Activated CD8-positive, alpha-beta T cell treated with anti-CD3 and anti-CD28 coated beads, Interleukin-2, amount 10 ng/mL, durations not matched to agents 7 days and 5 days (primary cell): ENCODE results near the gene ARHGDIG. TPM values are rescaled to one million over a fixed set of nuclear protein-coding genes. Genes with fewer than 3 reads are reported as not detected.

Experiments
- ATAC-seq: fragments of 150-1000 bp; cut with Tn5 transposase; one replicate; pipeline ENCODE4 v1.10.0; 2021; ENCODE audit warnings: moderate library complexity
- CTCF ChIA-PET: fragments of 350-600 bp; sonication (Branson Sonifier 250); formaldehyde crosslinking; loops from one replicate; lab custom pipeline; 2021; ENCODE audit warnings: antibody characterized with exemption; lab: Charles Lee
- POLR2A ChIA-PET: fragments of 350-600 bp; sonication (Branson Sonifier 250); formaldehyde crosslinking; loops from one replicate; lab custom pipeline; 2021; ENCODE audit warnings: antibody characterized with exemption; lab: Charles Lee
- DNase-seq: peaks from one replicate; pipeline ENCODE4 v3.0.0-alpha.2; 2020
- H3K27ac Mint-ChIP-seq: one replicate; pipeline ENCODE4 v1.8.0; 2021; ENCODE audit warnings: mild to moderate bottlenecking, mixed read lengths
- H3K27me3 Mint-ChIP-seq: one replicate; pipeline ENCODE4 v1.8.0; 2021; ENCODE audit warnings: low read depth, mixed read lengths
- H3K36me3 Mint-ChIP-seq: one replicate; pipeline ENCODE4 v1.8.0; 2021; ENCODE audit warnings: low read depth, mixed read lengths
- H3K4me1 Mint-ChIP-seq: one replicate; pipeline ENCODE4 v1.8.0; 2021; ENCODE audit warnings: low read depth, mixed read lengths
- H3K4me3 Mint-ChIP-seq: one replicate; pipeline ENCODE4 v1.8.0; 2021; ENCODE audit warnings: mild to moderate bottlenecking, mixed read lengths
- H3K9me3 Mint-ChIP-seq: one replicate; pipeline ENCODE4 v1.8.0; 2022; ENCODE audit warnings: mixed read lengths; ENCODE audit not compliant: insufficient read depth
- total RNA-seq, 2 experiments: library from RNA; stranded (reverse); gene quantifications; one replicate each; pipeline ENCODE4 v1.2.3, GENCODE V29; 2021

Gene ARHGDIG
- total RNA-seq, 2 experiments from 2014 or later: not detected

GRCh38 chr16:284204-285120 is 4.1 kb downstream of the ARHGDIG start:
- Mint-ChIP-seq H3K9me3 (no peaks in the 10 kb centered on the region), H3K4me3 (no peak overlapping the region), H3K27ac (no peak overlapping the region), H3K4me1 (no peaks in the 10 kb centered on the region), H3K36me3 (peaks cover 7% of the 10 kb centered on the region), H3K27me3 (no peaks in the 10 kb centered on the region)
- CTCF ChIA-PET: no interaction called here
- POLR2A ChIA-PET: no interaction called here
- ATAC-seq: no peak
- no peak for DNase-seq

DNA sequence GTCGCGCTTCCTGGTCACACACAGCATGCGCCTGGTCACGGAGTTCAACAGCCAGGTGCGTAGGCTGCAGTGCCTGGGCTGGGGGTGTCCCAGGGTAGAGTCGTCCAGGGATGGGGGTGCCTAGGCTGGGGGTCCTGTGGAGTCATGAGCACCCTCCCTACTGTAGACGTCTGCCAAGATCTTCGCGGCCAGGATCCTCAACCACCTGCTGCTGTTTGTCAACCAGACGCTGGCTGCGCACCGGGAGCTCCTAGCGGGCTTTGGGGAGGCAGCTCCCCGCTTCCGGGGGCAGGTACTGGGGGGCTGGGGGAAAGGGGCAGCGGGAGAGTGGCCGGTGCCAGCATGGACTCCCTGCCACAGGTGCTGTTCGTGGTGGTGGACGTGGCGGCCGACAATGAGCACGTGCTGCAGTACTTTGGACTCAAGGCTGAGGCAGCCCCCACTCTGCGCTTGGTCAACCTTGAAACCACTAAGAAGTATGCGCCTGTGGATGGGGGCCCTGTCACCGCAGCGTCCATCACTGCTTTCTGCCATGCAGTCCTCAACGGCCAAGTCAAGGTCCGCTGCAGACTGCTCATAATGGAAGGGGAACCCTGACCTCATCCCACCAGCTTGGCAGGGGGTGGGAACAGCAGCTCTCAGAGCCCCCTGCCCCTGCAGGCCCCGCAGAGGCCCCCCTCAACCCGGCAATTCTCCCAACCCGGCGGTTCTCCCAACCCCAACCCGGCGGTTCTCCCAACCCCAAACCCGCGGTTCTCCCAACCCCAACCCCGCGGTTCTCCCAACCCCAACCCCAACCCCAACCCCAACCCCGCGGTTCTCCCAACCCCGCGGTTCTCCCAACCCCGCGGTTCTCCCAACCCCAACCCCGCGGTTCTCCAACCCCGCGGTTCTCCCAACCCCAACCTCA is 5.0 kb downstream of the ARHGDIG start:
- DNase-seq (no peak), ATAC-seq (no peak)
- no peaks in the 10 kb centered on the region for H3K27me3 Mint-ChIP-seq
- H3K27ac Mint-ChIP-seq: no peak overlapping the region
- H3K4me3 Mint-ChIP-seq: no peak overlapping the region
- H3K36me3 Mint-ChIP-seq: peaks cover 7% of the 10 kb centered on the region
- H3K9me3 Mint-ChIP-seq: no peaks in the 10 kb centered on the region
- CTCF ChIA-PET: no interaction called here
- no peaks in the 10 kb centered on the region for H3K4me1 Mint-ChIP-seq
- POLR2A ChIA-PET: no interaction called here

- Mint-ChIP-seq H3K27ac (no peak overlapping the region), H3K36me3 (peaks cover 12% of the 10 kb centered on the region), H3K9me3 (no peaks in the 10 kb centered on the region), H3K4me3 (no peak overlapping the region), H3K27me3 (no peaks in the 10 kb centered on the region), H3K4me1 (no peaks in the 10 kb centered on the region)
- CTCF ChIA-PET: no interaction called here
- DNase-seq (no peak), ATAC-seq (no peak)
- POLR2A ChIA-PET: no interaction called here
Observed at GRCh38 chr16:286491-287297, 6.3 kb downstream of the ARHGDIG start.

DNA sequence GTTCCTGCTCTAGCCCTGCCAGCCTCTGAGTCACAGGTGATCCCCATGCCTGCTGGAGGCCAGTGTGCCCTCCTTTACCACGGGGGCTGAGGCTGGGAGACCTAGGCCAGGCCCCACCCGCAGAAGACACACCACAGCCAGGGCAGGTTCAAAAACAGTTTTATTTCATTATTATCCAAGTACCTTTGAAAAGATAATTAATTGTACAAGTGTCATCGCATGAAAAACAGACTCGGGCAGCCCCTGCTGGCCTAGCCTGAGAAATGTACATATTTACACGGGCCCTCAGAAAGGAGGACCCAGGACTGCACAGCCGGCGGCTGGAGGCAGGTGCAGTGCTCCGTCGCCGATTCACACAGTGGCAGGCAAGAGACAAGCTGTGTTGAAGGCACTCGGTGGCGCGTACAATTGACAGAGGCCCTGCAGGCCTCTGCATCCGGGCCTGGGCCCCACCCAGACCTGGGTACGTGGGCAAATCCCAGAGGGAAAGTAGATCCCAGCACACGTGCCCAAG is 7.0 kb downstream of the ARHGDIG start:
- H3K27ac Mint-ChIP-seq: no peak overlapping the region
- H3K4me3 Mint-ChIP-seq: no peak overlapping the region
- H3K27me3 Mint-ChIP-seq: no peaks in the 10 kb centered on the region
- H3K4me1 Mint-ChIP-seq: no peaks in the 10 kb centered on the region
- H3K36me3 Mint-ChIP-seq: peaks cover 13% of the 10 kb centered on the region
- ChIA-PET CTCF (no interaction called here), POLR2A (no interaction called here)
- DNase-seq: no peak
- H3K9me3 Mint-ChIP-seq: no peaks in the 10 kb centered on the region
- ATAC-seq: no peak

DNA sequence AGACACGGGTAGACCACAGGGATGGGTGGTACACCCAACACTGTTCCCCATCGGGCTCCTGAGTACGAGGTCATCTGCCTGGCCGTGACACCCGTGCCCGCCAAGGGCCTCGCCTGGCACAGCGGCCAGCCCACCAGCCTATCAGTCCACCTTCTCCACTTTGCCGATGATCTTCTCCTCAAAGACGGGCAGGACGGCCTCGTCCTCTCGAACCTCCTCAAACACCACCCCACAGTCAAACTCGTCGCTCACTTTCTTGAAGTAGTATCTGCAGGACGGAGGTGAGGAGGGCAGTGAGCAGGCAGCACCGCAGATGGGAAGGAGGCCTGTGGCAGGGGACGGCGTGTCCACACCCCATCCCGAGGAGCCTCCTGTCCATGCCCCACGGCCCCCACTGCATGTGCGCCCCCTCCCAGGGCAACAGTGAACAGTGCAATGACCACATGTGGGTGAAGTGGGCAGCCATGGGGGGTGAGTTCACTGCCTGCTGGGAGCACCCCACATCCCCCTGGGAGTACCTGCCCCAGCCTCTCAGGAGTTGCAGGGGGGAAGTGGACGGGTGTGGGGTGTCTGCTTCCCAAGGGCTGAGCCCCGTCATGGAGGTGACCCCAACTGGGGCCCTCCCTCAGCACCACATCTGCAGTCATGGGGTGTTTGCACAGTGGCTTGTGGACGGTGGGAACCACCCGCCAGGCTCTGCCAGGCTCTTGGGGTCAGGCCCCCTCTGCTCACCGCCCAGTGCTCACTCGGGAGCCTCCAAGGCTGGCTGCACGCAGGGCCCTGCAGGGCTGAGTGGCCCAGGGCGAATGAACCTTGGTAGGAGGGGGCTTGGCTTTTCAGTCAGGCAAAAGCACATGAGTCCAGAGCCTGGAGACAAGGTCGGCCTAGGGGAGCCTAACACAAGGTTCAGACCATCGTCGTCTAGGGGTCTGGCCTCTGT is 7.9 kb downstream of the ARHGDIG start:
- H3K4me1 Mint-ChIP-seq: no peaks in the 10 kb centered on the region
- no peaks in the 10 kb centered on the region for H3K9me3 Mint-ChIP-seq
- no peak overlapping the region for H3K27ac Mint-ChIP-seq
- DNase-seq (no peak), ATAC-seq (no peak)
- ChIA-PET CTCF (no interaction called here), POLR2A (no interaction called here)
- H3K4me3 Mint-ChIP-seq: no peak overlapping the region
- H3K27me3 Mint-ChIP-seq: no peaks in the 10 kb centered on the region
- H3K36me3 Mint-ChIP-seq: peaks cover 17% of the 10 kb centered on the region

DNA sequence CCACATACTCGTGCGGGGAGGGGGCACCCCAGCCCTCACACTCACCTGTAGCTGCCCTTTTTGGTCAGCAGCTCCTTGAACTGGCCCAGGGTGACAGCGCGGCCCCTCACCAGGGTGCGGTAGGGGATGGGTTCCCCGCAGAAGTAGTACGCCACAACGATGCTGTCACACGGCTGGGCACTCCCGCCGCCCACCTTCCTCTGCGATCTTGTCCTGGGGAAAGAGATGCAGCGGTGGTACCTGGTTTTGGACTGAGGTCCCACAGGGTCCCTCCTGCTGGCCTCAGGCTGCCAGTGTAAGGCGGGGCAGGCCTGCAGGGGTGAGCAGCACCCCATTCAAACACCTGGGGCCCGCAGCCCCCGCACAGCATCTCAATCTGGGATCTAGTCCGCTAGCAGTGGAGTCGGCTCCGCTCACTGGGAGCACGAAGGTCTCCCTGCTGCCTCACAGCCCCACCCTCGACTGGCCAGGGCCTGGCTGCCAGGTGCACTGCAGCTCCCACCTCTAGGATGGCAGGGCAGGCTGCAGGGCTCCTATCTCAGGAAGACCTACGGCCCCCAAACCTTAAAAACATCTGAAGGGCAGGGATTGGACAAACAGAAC is 9.1 kb downstream of the ARHGDIG start:
- peaks cover 17% of the 10 kb centered on the region for H3K36me3 Mint-ChIP-seq
- ChIA-PET POLR2A (no interaction called here), CTCF (no interaction called here)
- no peak overlapping the region for H3K27ac Mint-ChIP-seq
- no peaks in the 10 kb centered on the region for H3K4me1 Mint-ChIP-seq
- ATAC-seq: no peak
- no peaks in the 10 kb centered on the region for H3K27me3 Mint-ChIP-seq
- no peak for DNase-seq
- H3K9me3 Mint-ChIP-seq: no peaks in the 10 kb centered on the region
- no peak overlapping the region for H3K4me3 Mint-ChIP-seq

GRCh38 chr16:290015-290680 is 9.8 kb downstream of the ARHGDIG start:
- peaks cover 17% of the 10 kb centered on the region for H3K36me3 Mint-ChIP-seq
- H3K9me3 Mint-ChIP-seq: no peaks in the 10 kb centered on the region
- no peak for DNase-seq
- no peaks in the 10 kb centered on the region for H3K27me3 Mint-ChIP-seq
- ATAC-seq: no peak
- ChIA-PET POLR2A (no interaction called here), CTCF (no interaction called here)
- H3K4me3 Mint-ChIP-seq: no peak overlapping the region
- H3K27ac Mint-ChIP-seq: no peak overlapping the region
- no peaks in the 10 kb centered on the region for H3K4me1 Mint-ChIP-seq

- H3K36me3 Mint-ChIP-seq: peaks cover 17% of the 10 kb centered on the region
- no peak for ATAC-seq
- ChIA-PET CTCF (no interaction called here), POLR2A (no interaction called here)
- H3K4me1 Mint-ChIP-seq: no peaks in the 10 kb centered on the region
- no peaks in the 10 kb centered on the region for H3K9me3 Mint-ChIP-seq
- H3K27me3 Mint-ChIP-seq: no peaks in the 10 kb centered on the region
- no peak overlapping the region for H3K27ac Mint-ChIP-seq
- no peak for DNase-seq
- H3K4me3 Mint-ChIP-seq: no peak overlapping the region
Observed at GRCh38 chr16:290681-291405, 10.5 kb downstream of the ARHGDIG start.

- Mint-ChIP-seq H3K4me3 (no peak overlapping the region), H3K9me3 (no peaks in the 10 kb centered on the region), H3K27ac (no peak overlapping the region), H3K4me1 (no peaks in the 10 kb centered on the region), H3K27me3 (no peaks in the 10 kb centered on the region), H3K36me3 (peaks cover 14% of the 10 kb centered on the region)
- DNase-seq (no peak), ATAC-seq (no peak)
- ChIA-PET CTCF (no interaction called here), POLR2A (no interaction called here)
Observed at GRCh38 chr16:291539-291938, 11.1 kb downstream of the ARHGDIG start.
